Measurements from ENCODE around the gene UCK1.
A peak's percentile ranks its signal among the peaks of the same experiment; 100 is the strongest.
"Not testable (repeated sequence)": the region's sequence is repeated elsewhere in the genome, so short reads cannot be mapped to it uniquely, and the experiment has no call there.

Gene UCK1

GRCh38 chr9:131554087-131554842, 23.2 kb upstream of the UCK1 start:
- DNase-seq: no peak

DNA sequence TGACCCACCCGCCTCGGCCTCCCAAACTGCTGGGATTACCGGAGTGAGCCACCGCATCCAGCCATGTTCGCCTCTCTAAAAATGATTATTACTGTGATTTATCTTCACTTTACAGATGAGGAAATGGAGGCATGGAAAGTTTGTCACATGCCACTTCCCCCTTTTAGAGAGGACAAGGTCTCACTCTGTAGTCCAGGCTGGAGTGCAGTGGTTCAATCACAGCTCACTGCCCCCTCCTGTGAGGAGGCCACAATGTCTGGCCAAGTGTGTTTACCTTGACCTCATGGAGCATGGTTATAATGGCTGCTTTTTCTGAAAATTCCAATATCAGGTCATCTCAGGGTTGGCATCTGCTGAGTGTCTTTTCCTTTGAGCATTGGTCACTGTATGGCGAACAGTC, 21.0 kb upstream of the UCK1 start:
- no peak for DNase-seq

- DNase-seq: not testable (repeated sequence)
Measured at GRCh38 chr9:131550465-131550864, 19.4 kb upstream of the UCK1 start.

DNA sequence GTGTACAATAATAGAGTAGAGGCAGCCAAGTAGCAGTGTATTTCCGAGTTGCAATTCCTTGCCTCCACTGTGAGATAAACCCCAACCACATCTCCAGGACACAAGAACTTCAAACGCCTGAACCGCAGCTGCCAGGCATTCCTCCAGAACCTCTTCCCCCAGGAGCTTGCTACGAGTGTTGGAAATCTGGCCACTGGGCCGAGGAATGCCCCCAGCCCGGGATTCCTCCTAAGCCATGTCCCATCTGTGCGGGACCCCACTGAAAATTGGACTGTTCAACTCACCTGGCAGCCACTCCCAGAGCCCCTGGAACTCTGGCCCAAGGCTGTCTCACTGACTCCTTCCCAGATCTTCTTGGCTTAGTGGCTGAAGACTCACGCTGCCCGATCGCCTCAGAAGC, 18.1 kb upstream of the UCK1 start:
- DNase-seq: not testable (repeated sequence)

DNA sequence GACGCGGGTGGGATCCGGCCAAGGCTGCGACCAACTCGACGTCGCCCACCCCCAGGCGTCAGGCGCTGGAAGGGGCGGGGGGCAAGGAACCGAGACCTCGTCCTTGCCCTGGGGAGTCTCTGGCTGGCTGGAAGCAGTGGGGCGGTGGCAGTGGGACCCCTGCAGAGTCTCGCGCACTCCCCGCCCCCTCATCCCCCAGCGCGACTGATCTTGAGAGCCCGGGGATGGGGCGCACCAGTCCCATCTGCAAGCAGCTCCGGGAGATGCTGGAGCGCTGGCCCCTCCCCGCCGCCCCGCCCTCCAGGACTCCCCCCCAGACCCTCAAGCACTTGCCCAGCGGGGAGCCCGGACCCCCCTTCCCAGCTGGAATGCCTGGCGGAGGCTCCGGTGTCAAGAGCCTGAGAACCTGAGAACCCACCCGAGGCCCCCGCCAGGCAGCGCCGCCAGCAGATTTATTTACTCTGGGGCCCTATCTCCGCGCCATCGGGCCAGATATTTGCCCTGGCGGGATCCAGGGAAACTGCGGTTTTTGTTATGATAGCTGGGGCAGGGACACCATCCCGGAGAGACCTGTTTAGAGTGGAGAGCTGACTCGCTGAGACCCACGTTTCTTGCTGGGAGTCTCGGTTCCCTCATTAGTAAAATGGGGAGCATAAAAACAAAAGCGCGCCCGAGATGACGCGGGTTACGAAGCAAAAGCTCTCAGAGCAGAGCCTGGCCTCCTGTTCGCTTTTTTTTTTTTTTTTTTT, 15.4 kb upstream of the UCK1 start:
- DNase-seq: peak; percentile 8

DNA sequence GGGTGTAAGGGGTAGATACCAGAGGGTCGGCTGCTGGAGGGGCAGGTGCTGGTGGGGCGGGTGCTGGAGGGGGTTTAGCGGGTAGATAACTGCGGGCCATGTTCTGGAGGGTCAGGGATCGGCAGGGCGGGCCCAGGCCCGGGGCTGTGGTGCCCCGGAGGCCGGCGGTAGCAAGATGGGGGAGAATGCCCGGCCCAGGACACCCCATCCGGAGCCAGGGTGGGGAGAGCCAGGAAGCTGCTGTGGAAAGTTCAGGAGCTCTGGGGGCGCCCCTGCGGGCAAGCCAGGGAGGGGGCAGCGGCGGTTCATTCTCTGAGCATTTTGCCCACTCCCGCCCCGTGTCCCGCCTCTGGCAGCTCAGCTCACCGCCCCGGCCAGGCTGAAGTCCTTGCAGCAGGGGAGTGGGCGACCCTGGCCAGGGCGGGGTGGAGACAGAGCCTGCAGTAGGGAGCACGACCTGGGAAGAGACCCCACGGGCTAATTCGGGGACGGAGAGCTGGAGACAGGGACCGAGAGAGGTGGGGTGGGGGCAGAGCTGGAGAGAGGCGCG, 14.8 kb upstream of the UCK1 start:
- no peak for DNase-seq

- no peak for DNase-seq
Measured at GRCh38 chr9:131545003-131545785, 14.1 kb upstream of the UCK1 start, which contains the start of gene PRRT1B. PRRT1B (plus strand) TSS chr9:131545523; CDS start chr9:131545616, 93 bp downstream.

- DNase-seq: no peak
Measured at GRCh38 chr9:131543141-131543540, 12.1 kb upstream of the UCK1 start.

- peak; percentile 6 for DNase-seq
Measured at GRCh38 chr9:131539223-131539923, 8.3 kb upstream of the UCK1 start.

DNA sequence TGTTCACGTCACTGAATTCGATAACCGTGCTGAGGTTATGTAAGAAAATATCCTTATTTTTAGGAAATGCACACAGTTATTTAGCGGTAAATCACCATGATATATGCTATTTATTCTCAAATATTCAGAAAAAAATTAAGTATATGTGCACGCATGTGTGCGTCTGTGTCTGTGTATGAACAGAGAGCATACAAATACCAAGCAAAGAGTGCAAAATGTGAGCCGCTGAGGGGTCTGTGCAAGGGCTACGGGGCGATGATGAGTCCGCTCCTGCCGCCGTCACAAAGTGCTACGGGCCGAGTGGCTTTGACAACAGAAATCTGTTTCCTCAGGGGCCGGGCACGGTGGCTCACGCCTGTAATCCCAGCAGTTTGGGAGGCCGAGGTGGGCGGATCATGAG, 6.9 kb upstream of the UCK1 start:
- no peak for DNase-seq

GRCh38 chr9:131534721-131535237, 3.7 kb upstream of the UCK1 start:
- no peak for DNase-seq

DNA sequence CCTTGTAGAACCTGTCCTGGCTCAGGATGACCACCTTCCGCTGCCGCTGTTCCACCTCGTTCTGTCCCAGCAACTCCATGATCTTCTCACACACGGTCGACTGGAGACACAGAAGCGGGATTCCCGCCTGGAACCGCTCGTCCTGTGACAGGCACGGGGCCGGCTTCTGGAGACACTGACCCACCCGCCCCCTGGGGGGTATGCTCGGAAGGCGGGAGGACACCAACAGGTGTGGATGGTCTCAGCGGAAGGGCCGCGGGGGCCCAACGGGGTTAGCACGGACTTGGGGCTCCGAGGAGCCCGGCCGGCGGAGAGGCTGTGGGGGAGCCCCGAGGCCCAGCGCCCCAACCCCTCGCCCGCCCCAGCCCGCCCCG, 530 bp downstream of the UCK1 start:
- DNase-seq: no peak

DNA sequence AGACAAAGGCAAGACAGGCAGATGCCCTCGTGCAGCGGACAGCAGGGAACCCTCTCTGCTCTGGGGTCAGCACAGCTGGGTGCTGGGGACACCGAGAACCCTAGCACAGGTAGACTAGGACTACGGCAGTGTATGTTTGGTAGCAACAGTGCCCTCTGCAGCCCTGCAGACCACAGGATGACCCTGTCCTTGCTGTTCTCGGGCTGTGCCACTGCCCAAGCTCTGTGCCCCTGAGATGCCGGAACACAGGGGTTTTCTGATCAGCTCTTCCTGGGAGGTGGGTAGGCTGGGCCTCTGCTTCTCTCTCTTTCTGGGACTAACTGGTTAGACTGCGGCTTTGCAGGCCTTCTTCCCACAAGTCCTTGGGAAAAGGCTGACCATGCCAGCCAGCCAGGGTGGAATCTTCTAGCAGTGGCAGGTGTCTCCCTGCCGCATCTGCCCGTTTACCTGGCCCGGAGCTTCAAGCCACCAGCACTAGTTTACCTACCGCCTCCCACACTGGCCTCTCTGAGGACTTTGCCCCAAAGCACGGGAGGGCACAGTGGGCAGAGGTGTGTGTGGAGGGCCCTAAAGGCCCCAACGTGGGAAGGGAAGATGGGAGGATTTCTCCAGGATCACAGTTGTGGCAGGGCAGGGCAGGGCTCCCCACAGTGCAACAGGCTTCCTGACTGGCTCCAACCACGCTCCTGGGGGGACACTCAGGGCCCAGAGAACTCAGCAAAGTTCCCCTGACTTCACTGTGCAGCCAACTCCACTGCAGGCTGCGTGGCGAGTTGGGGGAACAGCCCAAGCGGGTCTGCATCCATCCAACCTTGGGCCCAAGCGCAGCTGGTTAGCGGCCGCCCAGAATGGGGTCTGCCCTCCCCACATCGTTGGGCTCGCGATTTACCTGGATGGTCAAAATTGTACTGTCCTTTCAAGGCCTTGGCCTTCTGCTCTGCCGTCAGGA, 1.2 kb downstream of the UCK1 start:
- no peak for DNase-seq

DNA sequence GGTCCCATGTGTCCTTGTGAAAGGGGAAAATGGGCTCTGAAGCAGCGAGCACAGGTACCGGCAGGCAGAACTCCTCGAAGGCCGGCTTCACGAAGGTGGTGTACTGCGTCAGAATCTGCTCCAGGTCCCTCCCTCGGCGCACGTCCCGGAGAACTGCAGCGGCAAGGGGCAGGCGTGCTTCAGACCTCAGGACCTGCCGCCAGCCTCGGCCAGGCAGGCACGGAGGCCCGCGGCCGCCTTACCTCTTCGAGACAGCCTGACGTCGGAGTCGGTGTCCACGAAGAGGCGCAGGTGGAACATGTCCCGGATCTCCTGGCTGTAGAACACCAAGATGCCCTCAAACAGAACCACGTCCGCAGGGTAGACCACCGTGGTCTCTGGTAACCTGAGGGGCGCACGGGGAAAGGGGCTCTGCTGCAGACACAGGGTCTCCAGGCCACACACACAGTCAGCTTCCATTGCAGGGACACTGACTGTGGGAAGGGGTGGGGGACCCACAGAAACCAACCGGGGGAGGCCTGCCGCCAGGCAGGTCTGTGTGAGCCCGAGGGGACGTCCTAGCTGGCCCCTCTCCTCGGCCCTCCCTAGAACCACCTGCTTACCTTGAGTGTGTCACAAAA, 2.1 kb downstream of the UCK1 start:
- no peak for DNase-seq

GRCh38 chr9:131528186-131528585, 2.9 kb downstream of the UCK1 start:
- no peak for DNase-seq

GRCh38 chr9:131525643-131526565, 5.2 kb downstream of the UCK1 start:
- DNase-seq: no peak

DNA sequence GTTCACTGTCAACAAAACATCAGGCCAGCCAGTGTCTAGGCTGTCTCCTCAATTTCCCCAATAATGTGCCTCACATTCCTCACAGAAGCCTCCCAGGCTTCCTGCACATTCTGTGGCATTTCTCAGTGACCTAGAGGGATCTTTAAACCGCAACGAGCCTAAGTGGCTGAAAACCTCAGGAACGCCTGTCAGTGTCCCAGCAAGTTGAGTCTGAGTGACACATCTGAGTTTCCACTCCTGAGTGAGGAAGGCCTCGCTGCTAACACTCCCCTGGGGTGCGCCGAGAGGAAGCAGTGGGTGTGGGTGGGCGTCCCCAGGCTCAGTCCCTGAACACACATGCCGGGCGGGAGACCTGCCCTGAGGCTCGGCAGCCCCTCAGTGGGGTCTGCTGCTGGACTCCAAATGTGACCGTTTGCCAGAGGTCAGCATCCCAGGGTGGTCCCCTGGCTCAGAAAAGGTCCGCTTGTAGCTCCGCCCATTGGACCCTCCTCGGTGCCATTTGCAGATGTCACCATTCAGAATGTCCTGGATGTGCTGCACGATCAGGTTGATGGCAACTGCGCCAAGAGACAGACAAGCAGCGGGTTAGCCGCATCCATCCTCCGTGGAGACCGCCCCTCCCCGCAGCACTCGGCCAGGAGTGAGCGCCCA, 6.3 kb downstream of the UCK1 start:
- DNase-seq: no peak

GRCh38 chr9:131523451-131524435, 7.3 kb downstream of the UCK1 start:
- DNase-seq: no peak

Data from stimulated activated naive CD4-positive, alpha-beta T cell treated with Interleukin-2 at 50 U/mL for 16 hours (primary cell).